HEK293T (cell line): ENCODE measurements around the gene GRPR.

Experiments
- CTCF ChIA-PET: fragments of 350-600 bp; formaldehyde crosslinking; extraction: SDS; loops from one replicate; lab custom pipeline; 2021; ENCODE audit warnings: antibody characterized with exemption, inconsistent platforms; lab: Yijun Ruan, JAX
- POLR2A ChIA-PET: fragments of 350-600 bp; formaldehyde crosslinking; extraction: SDS; loops from one replicate; lab custom pipeline; 2020; ENCODE audit warnings: antibody characterized with exemption, inconsistent platforms; lab: Yijun Ruan, JAX
- DNase-seq: peaks from one replicate; pipeline ENCODE4 v3.0.0; 2012; ENCODE audit warnings: mixed read lengths; ENCODE audit errors: extremely low spot score
- ARNT ChIP-seq: fragments of 450-650 bp; IDR thresholded peaks from 2 replicates; pipeline ENCODE4 v1.6.1; 2017; ENCODE audit warnings: mild to moderate bottlenecking
- BHLHE40 ChIP-seq: fragments of 450-650 bp; IDR thresholded peaks from 2 replicates; pipeline ENCODE4 v1.6.1; 2016; ENCODE audit warnings: mild to moderate bottlenecking, moderate library complexity, borderline replicate concordance
- CTBP1 ChIP-seq: fragments of 450-650 bp; IDR thresholded peaks from 2 replicates; pipeline ENCODE4 v1.6.1; 2016; ENCODE audit warnings: borderline replicate concordance
- ELF4 ChIP-seq: fragments of 450-650 bp; IDR thresholded peaks from 2 replicates; pipeline ENCODE4 v1.6.1; 2017; ENCODE audit warnings: antibody characterized with exemption
- FOXA1 ChIP-seq: fragments of 450-650 bp; IDR thresholded peaks from 2 replicates; pipeline ENCODE4 v1.6.1; 2016; ENCODE audit warnings: mild to moderate bottlenecking
- FOXK2 ChIP-seq: fragments of 450-650 bp; IDR thresholded peaks from 2 replicates; pipeline ENCODE4 v1.6.1; 2016; ENCODE audit warnings: mild to moderate bottlenecking
- FOXM1 ChIP-seq: fragments of 450-650 bp; IDR thresholded peaks from 2 replicates; pipeline ENCODE4 v1.6.1; 2017; ENCODE audit warnings: mild to moderate bottlenecking, borderline replicate concordance
- HDGF ChIP-seq: fragments of 450-650 bp; IDR thresholded peaks from 2 replicates; pipeline ENCODE4 v1.6.1; 2017; ENCODE audit warnings: antibody characterized with exemption, borderline replicate concordance
- L3MBTL2 ChIP-seq: fragments of 450-650 bp; conservative IDR thresholded peaks from 2 replicates; pipeline ENCODE4 v1.6.1; 2016; ENCODE audit warnings: mild to moderate bottlenecking
- LEF1 ChIP-seq: fragments of 450-650 bp; IDR thresholded peaks from 2 replicates; pipeline ENCODE4 v1.6.1; 2017; ENCODE audit warnings: mild to moderate bottlenecking, borderline replicate concordance
- NFRKB ChIP-seq: fragments of 450-650 bp; IDR thresholded peaks from 2 replicates; pipeline ENCODE4 v1.6.1; 2016; ENCODE audit warnings: mild to moderate bottlenecking, moderate library complexity
- PKNOX1 ChIP-seq: fragments of 450-650 bp; IDR thresholded peaks from 2 replicates; pipeline ENCODE4 v1.6.1; 2016
- SP1 ChIP-seq: fragments of 450-650 bp; IDR thresholded peaks from 2 replicates; pipeline ENCODE4 v1.6.1; 2017
- SUZ12 ChIP-seq: fragments of 450-650 bp; IDR thresholded peaks from 2 replicates; pipeline ENCODE4 v1.6.1; 2016; ENCODE audit warnings: mild to moderate bottlenecking
- TARDBP ChIP-seq: fragments of 450-650 bp; IDR thresholded peaks from 2 replicates; pipeline ENCODE4 v1.6.1; 2016
- ZNF384 ChIP-seq: fragments of 450-650 bp; IDR thresholded peaks from 2 replicates; pipeline ENCODE4 v1.6.1; 2016

Gene GRPR

DNA sequence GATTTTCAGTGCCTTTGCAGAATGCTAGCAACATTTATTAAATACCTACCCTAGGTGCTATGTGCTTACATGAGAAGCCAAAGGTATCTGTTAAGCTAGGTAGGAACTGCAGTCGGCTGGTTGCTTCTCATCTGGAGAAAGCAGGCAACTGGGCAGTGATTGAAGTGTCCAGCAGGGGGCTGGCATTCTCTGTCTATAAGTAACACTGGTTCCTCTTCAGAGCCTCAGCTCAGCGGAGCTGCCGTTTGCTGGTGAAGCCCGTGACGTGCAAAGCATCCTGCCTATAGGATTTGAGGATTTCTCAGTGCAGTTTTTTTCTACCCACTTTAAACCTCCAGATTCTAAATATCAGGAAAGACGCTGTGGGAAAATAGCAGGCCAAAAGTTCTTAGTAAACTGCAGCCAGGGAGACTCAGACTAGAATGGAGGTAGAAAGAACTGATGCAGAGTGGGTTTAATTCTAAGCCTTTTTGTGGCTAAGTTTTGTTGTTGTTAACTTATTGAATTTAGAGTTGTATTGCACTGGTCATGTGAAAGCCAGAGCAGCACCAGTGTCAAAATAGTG, at the start of gene GRPR:
GRPR (plus strand) TSS at position 344 of the 565 bp plus-strand sequence. CDS start 389 bp downstream, outside the sequence.
- CTCF ChIA-PET: interaction anchor here (0.6 to 1.1 kb wide), 2 partner anchors 11 to 150 kb away, joined by 3 read pairs; no protein-coding TSS in a partner anchor
- no peak for TF ChIP-seq FOXA1
- TF ChIP-seq HDGF: no peak
- TF ChIP-seq LEF1: no peak
- TF ChIP-seq SUZ12: no peak
- TF ChIP-seq L3MBTL2: no peak
- TF ChIP-seq CTBP1: no peak
- no peak for TF ChIP-seq FOXM1
- TF ChIP-seq SP1: no peak
- no peak for TF ChIP-seq ARNT
- no peak for TF ChIP-seq ZNF384
- TF ChIP-seq ELF4: no peak
- DNase-seq: peak; percentile 78
- POLR2A ChIA-PET: interaction anchor here (0.7 kb wide), 1 partner anchor 322 kb away, joined by 3 read pairs; no protein-coding TSS in a partner anchor

GRCh38 chrX:16075087-16075486, 48.3 kb upstream of the GRPR start:
- POLR2A ChIA-PET: no interaction called here
- TF ChIP-seq ELF4 (no peak), HDGF (no peak), NFRKB (no peak), SUZ12 (no peak), FOXM1 (no peak)
- CTCF ChIA-PET: no interaction called here

GRCh38 chrX:16076834-16077233, 46.5 kb upstream of the GRPR start:
- ChIA-PET POLR2A (no interaction called here), CTCF (no interaction called here)
- TF ChIP-seq ARNT: no peak
- no peak for TF ChIP-seq FOXM1
- TF ChIP-seq SUZ12: no peak
- TF ChIP-seq NFRKB: no peak
- no peak for TF ChIP-seq ZNF384
- no peak for DNase-seq

More at GRCh38 chrX:16075087-16075486, 48.3 kb upstream of the GRPR start:
- no peak for DNase-seq

DNA sequence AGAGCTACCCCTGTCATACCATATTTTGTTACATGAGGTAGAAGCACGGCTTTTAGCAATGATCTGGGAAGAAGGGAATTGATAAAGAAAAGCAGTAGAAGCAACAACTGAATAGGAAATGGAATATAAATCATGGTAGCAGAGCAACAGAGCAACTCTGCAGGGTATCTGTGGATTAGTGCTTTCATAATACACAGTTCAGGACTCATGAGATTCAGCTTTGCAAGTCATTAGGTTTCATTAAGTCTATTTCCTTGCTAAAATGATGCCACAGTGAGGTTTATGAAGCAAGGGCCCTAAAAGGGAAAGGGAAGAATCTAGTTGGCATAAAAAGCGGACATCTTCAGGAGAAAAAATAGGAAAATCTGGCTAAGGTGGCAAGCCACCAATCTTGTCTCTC, 45.6 kb upstream of the GRPR start:
- POLR2A ChIA-PET: no interaction called here
- TF ChIP-seq ARNT (no peak), FOXM1 (no peak), ZNF384 (no peak), L3MBTL2 (no peak), TARDBP (no peak), HDGF (no peak), NFRKB (no peak), SP1 (no peak), CTBP1 (no peak), SUZ12 (no peak), FOXK2 (no peak), ELF4 (no peak), BHLHE40 (no peak), FOXA1 (no peak), LEF1 (no peak), PKNOX1 (no peak)
- no peak for DNase-seq
- CTCF ChIA-PET: no interaction called here

DNA sequence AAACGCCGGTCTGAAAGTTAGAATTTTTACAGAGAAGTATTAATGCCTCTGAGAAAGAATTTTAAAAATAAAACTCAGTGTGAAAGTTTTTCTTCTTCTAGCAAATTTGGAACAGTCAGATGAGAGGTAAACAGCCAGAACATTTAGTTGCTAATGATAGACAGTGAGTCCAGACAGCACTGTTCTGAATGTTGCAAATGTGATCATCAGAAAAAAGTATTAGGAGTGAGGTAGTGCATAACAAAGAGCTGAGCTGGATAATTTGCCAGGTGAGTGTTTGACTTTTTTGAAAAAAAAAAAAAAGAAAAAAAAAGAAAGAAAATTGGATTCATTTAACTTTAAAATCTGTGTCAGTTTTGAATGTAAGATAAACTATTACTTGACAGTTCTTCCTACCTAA, 42.0 kb upstream of the GRPR start:
- ChIA-PET CTCF (interaction anchor here (0.6 kb wide), 1 partner anchor 390 kb away, joined by 8 read pairs; no protein-coding TSS in a partner anchor), POLR2A (no interaction called here)
- TF ChIP-seq ZNF384 (no peak), ARNT (no peak), SP1 (no peak), L3MBTL2 (no peak), FOXA1 (no peak), FOXM1 (no peak), TARDBP (no peak), FOXK2 (no peak), BHLHE40 (no peak), CTBP1 (no peak), LEF1 (no peak), SUZ12 (no peak), NFRKB (no peak), PKNOX1 (no peak), ELF4 (no peak)

GRCh38 chrX:16082470-16083085, 40.8 kb upstream of the GRPR start:
- no peak for DNase-seq
- TF ChIP-seq HDGF: no peak
- no peak for TF ChIP-seq ARNT
- TF ChIP-seq NFRKB: no peak
- no peak for TF ChIP-seq LEF1
- no peak for TF ChIP-seq SP1
- TF ChIP-seq SUZ12: no peak
- TF ChIP-seq BHLHE40: no peak
- TF ChIP-seq ELF4: no peak
- TF ChIP-seq FOXA1: no peak
- TF ChIP-seq FOXK2: no peak
- no peak for TF ChIP-seq PKNOX1
- TF ChIP-seq FOXM1: no peak
- TF ChIP-seq ZNF384: no peak
- TF ChIP-seq L3MBTL2: no peak
- no peak for TF ChIP-seq CTBP1
- no peak for TF ChIP-seq TARDBP
- POLR2A ChIA-PET: no interaction called here
- CTCF ChIA-PET: interaction anchor here (0.6 kb wide), 1 partner anchor 633 kb away, joined by 3 read pairs; no protein-coding TSS in a partner anchor

More for the DNA sequence above, 42.0 kb upstream of the GRPR start:
- DNase-seq: no peak
